ENCODE results near the gene TSFM.
"Not testable (repeated sequence)": the region's sequence is repeated elsewhere in the genome, so short reads cannot be mapped to it uniquely, and the experiment has no call there.

Gene TSFM

DNA sequence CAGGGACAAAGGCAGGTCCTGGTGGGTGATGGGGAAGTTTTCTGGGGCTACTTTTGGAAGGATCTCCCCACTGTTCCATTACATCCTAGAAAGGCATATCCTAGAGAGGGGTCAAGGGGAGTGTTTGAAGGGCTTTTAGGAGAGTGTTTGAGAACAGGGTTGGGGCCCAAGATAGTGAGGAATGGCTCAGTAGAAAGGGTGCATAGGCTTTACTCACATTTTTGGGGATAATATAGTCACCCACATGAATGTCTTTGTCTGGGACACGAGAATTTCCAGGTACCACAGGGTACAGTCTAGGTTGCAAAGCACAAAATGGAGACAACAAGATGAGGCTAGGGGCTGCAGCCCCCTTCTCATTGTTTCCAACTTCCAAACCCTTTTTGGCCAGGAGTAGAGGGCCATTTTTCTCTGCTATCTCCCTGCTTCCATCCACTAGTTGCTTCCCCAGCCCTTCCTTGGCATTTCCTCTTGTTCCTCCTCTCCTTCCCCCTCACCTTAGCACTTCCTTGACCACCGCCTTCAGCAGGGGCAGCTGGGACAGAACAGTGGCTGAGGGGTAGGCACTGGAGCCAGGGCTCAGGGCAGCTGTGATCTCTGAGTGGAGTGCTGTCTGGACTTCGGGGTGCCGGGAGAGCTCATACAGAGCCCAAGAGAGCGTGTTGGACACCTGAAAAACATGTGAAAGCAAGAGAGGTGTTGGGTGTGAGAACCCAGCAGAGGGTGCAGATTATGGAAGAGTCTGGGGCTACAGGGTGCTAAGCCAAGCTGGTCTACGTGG is 18.5 kb upstream of the TSFM start:
- no peak for DNase-seq

DNA sequence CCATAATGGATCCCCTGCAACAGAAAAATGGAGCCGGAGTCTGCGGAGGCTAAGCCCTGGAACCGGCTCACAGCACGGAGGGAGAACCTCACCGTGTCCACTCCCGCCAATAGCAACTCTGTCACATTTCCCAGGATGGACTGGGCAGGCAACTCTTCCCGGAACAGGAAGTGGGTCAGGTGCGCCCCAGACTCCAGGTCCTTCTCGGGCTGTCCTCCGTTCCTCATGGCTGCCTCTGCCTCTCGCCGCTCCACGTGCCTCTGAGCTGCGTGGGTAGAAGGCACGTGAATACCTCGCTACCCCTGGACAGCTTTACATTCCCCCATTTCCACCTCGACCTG is 18.0 kb upstream of the TSFM start:
- no peak for DNase-seq

DNA sequence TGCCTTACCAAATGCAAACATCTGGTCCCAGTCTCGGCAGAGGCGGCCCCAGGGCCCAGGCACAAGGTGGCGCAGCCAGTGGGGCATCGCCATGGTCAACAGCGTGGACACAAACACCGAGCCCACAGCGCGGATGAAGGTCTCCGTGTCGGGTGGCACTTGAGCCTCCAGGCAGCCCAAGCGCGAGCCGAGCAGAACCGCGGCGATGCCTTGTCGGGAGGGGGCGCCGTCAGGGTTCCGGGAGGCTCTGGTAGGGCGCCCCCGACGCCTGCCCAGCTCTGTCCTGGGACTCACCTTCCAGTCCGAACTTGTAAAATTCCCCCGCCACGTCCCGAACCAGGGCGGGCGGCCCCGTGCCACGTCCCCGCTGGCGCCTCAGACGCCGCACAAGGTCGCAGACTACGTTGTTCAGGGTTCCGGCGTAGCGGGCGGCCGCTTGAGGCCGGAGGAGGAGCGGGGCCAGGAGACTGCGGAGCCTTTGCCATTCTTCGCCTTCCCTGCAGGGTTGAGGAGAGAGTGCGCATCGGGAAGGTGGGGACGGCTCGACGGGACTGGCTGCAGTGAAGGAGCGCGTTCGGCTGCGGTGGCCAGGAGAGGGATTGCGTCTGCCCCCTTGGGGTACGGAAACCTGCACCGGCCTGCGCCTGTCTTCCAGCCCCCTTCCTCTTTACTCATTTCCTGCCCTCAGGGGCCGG is 17.4 kb upstream of the TSFM start:
- no peak for DNase-seq

DNA sequence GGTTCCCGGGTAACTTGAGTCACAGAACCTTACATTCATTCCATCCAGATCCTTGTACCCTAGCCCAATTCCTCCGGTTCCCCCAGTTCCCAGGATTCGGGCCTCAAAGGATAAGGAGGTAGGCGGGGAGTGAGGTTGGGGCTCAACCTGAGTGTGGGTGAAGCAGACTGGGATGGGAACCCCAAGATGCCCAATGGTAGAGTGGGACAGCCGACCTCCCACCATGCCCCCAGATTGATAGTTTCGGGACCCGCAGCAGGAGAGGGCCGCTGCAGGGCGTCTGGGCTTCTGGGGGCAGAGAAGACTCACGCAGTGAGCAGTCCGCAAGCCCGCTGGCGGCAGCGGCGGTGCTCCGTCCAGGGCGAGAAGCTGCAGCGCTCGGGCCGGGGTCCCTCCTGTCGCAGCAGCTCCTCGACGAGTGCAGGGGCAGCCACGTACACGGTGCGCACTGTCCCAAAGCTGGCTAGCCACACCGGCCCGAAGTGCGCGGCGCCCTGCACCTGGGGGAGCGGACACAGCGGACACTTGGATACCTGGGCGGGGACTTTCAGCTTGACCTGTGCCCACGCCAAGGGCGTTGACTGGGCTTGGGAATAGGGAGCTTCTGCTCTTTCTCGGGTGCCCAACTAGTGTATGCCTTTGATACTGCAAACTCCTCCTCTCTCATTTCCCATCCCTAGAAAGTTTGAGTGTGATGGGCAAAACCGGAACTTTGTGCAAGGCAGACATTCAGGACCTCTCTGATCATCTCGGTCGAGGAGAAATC is 16.7 kb upstream of the TSFM start:
- DNase-seq: no peak

DNA sequence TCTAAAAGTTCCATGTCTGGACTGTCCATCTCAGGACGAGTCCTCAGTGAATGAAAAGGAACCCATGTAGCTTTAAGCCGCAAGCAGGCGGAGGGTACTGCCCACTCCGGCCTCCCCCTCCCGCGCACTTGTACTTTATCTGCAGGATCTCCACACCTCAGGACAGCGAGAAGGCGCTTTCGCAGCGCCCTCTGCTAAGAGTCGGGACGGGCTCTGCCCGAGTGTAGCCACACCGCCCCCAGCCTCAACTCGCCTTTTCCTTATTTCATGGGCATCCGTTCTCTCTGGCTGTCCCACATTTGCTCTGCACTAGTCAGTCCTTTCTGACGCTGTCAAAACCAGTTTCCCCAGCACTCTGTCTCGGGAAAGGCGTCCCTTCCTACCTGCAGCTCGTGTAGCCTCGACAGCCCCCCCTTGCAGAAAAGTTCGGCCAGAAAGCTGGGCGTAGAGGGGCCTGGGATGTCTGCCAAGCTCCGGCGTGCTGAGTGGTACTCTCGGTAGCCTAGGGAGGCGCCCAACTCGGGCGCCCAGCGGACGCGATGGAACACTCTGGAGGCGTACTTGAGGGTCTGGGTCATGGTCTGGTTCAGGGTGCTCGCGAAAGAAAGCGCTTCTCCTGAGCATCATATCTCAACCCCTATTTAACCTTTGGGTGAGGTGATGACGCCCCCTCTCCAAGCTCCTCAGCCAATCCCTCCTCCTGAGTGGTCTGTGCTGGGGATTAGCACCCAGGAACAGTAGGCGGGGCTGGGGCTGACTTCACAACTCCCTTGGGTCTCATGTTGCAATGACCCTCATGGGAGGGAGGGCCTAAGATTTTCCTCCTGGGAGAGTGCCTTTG is 15.9 kb upstream of the TSFM start, which contains the start of gene CYP27B1:
TSS of gene CYP27B1 (minus strand) at position 615 of the 841 bp plus-strand sequence. CDS start at position 578, 37 bp downstream.
- DNase-seq: no peak

DNA sequence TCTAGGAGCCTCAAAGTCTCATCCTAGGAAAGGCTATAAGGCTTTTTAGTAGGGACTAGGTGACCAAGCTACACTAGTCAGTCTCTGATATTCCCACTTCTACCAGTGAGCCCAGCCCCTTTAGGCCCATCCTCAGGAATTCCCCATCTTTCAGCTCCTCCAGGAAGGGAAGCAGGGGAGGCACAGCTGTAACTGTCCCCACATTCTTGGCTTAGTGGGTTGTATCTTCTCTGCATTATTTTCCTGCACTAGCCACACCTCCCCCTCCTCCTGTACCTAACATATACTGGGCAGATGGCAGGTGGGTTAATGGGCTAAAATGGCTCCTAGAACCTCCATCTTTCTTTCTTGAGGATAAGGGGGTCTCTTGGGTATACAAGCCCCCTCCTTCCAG is 15.3 kb upstream of the TSFM start:
- DNase-seq: no peak

DNA sequence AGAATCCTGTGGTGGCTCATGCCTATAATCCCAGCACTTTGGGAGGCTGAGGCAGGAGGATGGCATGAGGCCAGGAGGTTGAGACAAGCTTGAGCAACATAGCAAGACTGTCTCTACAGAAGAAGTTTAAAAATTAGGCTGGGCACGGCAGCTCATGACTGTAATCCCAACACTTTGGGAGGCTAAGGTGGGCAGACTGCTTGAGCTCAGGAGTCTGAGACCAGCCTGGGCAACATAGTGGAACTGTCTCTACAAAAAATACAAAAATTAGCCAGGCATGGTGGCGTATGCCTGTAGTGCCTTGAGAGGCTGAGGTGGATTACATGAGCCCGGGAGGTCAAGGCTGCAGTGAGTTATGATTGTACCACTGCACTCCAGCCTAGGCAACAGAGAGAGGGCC is 14.7 kb upstream of the TSFM start:
- no peak for DNase-seq

DNA sequence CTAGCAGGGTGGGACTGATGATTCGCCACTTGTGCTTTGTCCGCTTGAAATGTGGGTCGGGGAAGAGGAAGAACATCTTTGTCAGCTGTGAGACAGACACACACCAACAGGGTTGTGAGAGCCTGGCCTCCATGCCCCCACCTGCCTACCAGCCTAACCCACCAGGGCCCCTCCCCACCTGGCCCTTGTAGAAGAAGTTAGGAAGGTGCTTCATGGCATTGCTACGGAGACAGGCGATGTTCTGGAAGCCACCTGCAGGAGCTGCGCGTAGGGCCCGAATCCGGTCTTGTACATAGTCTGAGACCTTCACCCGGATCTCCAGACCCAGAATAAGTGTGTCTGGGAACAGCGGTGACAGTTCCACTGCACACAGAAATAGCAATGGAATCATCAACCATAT is 13.0 kb upstream of the TSFM start:
- no peak for DNase-seq

DNA sequence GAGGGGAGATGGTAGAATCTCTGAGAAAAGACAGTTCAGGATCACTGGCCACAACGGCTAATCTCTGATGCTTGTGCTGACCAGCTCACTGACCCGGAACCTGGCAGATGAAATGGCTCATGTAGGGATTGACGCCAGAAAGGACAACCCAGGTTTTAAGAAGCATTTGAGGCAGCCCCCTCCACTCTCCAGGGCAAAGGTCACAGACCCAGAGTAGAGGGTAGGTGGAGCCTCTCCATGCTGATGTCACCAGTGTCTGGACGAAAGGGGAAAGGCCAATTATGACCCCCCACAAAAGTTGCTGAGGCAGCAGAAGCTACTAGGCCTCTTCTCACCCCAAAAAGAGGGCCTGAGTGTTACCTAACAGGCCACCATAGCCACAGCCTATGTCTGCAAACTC is 11.9 kb upstream of the TSFM start:
- DNase-seq: no peak

DNA sequence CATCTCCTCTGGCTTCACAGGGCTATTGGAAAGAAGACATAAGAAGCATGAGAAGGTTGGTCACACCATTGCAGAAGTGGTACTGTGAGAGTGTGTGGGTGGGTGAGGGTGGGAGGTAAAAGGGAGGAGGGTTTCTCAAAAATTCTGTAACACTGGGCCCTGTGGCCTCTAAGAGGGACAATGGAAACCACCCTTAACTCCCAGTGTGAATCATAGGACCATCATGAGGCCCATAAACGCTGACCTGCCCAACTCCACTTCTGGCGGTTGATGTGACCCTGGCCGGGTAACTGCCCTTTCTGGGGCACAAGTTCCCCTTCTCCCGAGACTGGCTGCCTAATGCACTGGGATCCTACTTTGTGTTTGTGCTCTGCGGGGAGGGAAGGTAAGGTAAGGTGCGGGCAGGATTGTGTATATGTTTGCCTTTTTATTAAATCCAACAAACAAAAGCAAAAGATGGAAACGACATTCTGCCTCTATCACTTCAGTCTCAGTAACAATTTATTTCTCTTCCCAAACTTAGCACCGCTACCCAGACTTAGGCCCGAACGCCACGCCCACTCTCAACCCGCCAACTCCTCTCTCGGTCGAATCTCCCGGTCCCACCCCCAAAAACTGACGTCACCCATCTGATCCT is 11.2 kb upstream of the TSFM start:
- DNase-seq: peak; percentile 76

DNA sequence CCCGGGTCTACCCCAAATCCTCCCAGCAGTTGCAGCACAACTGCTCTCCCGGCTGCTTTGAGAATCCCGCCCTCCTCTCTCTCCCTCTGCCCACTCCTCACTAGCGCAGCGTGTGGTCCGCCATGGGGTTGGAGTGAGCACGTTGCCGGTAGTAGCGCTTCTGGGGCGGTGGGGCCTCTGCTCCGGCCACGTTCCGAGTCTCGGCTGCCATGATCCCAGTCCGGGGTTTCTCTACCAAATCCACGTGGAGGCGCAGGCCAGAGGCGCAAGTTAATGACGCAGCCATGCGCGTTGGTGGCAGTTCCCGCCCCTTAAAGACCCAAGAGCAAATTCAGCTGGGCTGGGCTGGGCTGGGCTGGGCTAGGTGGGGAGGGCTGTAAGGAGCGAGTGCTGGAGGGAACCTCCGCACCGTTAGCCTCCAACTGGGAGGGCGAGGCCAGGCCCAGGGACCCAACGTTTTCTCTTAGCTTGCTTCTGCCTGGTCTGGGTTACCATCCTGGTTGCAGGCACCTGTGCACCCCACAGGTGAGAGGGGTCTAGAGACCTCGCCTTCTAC is 10.6 kb upstream of the TSFM start, which contains the start of gene METTL1:
TSS of gene METTL1 (minus strand) at position 233 of the 556 bp plus-strand sequence. CDS start at position 211, 22 bp downstream.
- DNase-seq: peak; percentile 94

DNA sequence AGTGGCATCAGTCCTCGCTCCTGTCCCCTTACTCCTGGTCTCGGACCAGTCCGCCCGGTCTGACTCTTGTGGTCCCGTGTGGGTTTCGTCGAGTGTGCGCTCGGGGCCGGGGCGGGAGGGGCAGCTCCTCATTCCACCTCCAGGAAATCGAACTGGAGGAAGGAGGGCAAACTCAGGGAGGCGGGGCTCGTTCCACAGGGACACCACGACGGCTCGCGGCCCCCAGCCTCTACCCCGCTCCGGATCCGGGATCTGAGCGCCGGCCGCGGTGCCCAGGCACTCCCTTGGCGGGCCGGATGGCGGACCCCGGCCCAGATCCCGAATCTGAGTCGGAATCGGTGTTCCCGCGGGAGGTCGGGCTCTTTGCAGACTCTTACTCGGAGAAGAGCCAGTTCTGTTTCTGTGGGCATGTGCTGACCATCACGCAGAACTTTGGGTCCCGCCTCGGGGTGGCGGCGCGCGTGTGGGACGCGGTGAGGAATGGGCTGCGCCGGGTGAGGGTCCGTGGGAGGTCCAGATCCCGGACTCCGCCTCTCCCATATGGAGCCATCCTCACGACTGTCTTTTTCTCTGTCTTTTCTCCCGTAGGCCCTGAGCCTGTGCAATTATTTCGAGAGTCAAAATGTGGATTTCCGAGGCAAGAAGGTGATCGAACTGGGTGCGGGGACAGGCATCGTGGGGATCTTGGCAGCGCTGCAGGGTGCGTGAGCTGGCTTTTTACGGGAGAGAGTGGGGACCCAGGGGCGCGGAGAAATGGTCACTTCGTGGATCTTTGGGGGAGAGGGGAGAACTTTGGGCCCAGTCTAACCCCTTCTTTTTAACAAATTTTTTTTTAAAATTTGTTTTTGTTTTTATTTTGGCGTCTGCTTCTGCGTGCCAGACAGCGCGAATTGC is 9.9 kb upstream of the TSFM start, which contains the start of gene EEF1AKMT3:
TSS of gene EEF1AKMT3 (plus strand) at position 186 of the 894 bp plus-strand sequence. CDS start at position 297, 111 bp downstream.
- DNase-seq: no peak

DNA sequence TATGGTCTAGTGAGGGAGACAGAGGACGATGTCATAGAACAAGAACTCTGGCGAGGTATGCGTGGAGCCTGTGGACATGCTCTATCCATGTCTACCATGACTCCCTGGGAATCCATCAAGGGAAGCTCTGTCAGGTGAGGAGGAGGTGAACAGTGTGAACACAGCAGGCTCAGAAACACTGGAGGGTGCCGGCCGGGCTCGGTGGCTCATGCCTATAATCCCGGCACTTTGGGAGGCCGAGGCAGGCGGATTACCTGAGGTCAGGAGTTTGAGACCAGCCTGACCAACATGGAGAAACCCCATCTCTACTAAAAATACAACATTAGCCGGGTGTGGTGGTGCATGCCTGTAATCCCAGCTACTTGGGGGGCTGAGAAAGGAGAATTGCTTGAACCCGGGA is 8.0 kb upstream of the TSFM start:
- not testable (repeated sequence) for DNase-seq

DNA sequence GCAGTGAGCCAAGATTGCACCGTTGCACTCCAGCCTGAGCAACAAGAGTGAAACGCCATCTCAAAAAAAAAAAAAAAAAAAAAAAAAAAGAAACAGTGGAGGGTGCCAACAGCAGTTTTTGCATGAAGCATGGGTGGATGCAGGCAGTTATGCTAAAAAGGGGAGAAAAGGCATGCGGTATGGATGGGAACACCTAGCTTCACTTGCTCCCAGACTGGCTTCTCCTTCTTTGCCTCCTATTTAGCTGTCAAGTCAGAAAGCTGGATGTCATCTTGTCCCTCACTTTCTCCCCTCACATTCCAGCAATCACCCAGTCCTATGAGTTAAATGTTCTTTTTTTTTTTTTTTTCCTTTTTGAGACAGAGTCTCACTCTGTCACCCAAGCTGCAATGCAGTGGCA is 7.5 kb upstream of the TSFM start:
- DNase-seq: no peak

DNA sequence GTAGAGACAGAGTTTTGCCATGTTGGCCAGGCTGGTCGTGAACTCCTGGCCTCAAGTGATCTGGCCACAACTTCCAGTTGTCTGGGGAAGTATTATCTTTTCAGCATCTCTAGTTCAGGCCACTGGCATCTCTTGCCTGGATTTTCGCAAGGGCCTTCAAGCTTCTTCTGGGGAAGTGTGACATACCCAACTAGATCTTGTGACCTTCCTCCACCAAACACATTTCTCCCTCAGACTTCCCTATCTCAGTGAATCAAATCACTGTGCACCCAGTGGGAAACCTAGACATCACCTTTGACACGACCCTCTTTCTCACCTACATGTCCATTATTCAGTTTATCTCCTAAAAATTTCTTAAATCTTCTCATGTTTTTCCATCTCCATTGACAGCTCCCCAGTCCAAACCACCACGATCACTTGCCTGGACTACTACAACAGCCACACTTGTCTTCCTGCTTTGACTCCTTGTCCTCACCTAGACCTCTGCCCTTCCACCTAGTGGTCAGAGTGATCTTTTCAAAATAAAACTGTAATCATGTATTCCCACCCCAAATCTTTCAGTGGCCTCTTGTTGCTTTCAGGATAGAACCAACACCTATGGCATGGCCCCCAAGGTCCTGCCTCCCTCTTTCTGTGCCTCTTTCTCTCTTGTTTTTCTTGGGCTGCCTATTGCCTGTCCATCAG is 6.9 kb upstream of the TSFM start:
- no peak for DNase-seq

DNA sequence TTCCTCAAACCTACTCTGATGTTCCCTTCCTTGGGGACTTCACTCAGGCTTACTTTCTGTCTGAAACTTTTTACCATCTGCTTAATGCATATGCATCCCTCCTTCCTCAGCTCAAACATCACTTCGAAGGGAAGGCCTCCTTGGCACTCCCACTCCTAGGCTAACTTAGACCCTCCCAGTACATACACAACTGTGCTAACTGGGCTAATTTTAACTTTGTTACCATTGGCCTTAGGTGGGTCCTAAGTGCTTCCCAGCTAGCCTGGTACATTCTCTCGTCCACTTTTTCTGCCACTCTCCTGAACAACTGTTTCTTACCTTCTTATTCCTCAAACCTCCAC is 6.4 kb upstream of the TSFM start:
- DNase-seq: no peak

DNA sequence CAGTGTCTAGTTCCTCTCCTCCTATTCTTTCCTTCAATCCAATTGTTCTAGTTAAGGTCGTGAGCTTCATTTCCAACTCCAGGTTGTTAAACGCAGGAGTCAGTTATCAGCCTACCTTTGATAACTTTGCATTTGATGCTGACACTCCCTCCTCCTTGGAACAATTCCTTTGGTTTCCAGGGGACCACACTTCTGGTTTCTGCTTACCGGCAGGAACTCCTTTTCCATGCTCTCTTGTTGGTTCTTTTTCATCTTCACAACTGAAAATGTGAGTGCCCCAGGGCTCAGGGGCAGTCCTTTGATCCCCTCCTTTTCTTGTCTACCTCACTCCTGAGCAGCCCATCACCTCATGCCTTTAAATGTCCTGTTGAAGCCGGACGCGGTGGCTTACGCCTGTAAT is 5.2 kb upstream of the TSFM start:
- DNase-seq: no peak

DNA sequence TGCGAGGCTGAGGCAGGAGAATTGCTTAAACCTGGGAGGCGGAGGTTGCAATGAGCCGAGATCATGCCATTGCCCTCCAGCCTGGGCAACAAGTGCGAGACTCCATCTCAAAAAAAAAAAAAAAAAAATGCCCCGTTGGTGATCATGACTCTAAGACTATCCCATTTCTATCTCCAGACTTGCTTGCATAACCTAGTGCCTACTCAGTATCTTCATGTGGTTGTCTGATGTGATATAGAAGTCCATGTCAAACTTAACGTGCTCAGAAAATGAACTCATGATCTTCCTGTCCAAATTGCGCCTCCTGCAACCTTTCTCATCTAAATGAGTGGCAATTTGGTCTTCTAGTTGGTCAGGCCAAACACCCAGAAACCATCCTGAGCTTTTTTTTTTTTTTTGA is 4.7 kb upstream of the TSFM start:
- DNase-seq: no peak

DNA sequence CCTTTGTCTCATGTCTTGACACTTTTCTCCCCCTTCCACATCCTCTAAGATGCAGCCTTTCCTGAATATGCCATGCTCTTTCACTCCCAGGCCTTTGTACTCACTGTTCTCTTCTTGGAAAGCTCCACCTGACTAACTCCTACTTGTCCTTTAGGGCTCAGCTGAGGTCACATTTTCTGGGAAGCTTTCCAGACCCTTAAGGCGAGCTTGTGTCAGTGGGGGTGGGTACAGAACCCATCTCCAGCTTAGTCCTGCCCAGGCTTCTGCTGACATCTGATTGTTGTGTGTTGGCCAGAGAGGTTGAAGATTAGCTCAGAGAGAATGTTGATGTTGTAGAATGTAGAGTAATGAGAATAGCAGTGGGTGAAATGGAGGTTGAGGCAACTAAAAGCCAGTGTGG is 2.9 kb upstream of the TSFM start:
- DNase-seq: no peak

DNA sequence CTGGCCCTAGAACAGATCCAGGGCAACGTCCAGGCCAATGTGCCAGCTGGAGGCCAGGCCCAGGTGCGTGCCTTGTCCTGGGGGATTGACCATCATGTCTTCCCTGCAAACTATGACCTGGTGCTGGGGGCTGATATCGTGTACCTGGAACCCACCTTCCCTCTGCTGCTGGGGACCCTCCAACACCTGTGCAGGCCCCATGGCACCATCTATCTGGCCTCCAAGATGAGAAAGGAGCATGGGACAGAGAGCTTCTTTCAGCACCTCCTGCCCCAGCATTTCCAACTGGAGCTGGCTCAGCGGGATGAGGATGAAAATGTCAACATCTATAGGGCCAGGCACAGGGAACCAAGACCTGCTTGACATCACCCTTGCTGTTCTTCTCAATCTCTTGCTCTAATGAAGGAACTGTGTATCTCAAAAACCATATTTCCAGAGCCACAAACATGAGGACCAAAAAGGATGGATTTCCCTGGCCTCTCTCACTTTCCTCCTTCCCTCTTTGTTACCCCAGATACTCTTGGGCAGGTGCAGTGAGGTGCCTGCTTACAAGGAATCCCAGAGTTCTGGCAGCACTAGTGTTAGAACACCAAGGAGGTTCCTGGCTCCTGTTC is 2.2 kb upstream of the TSFM start:
- no peak for DNase-seq
